Measurements from ENCODE around the gene GPC1. TPM values are rescaled to one million over a fixed set of nuclear protein-coding genes. Genes with fewer than 3 reads are reported as not detected.

GPC1 gene
- total RNA-seq, 1 donor from 2014 or later = 8.3 TPM

GRCh38 chr2:240458044-240458899 is 22.8 kb downstream of the GPC1 start:
- no peak for DNase-seq

- no peak for DNase-seq
Observed at GRCh38 chr2:240458900-240459391, 23.5 kb downstream of the GPC1 start.

- DNase-seq = no peak
Observed at GRCh38 chr2:240459401-240460252, 24.2 kb downstream of the GPC1 start.

GRCh38 chr2:240460253-240460711 is 24.8 kb downstream of the GPC1 start:
- no peak for DNase-seq

- DNase-seq = no peak
Observed at GRCh38 chr2:240460781-240461431, 25.4 kb downstream of the GPC1 start.

GRCh38 chr2:240461471-240462072 is 26.1 kb downstream of the GPC1 start:
- DNase-seq = no peak

GRCh38 chr2:240462073-240462706 is 26.7 kb downstream of the GPC1 start:
- DNase-seq = no peak

- no peak for DNase-seq
Observed at GRCh38 chr2:240462707-240463273, 27.3 kb downstream of the GPC1 start.

GRCh38 chr2:240463274-240463865 is 27.9 kb downstream of the GPC1 start:
- DNase-seq = no peak

- no peak for DNase-seq
Observed at GRCh38 chr2:240463866-240464481, 28.5 kb downstream of the GPC1 start.

GRCh38 chr2:240464514-240465241 is 29.2 kb downstream of the GPC1 start:
- no peak for DNase-seq

- no peak for DNase-seq
Observed at GRCh38 chr2:240465268-240465764, 29.9 kb downstream of the GPC1 start.

- DNase-seq = no peak
Observed at GRCh38 chr2:240465765-240466578, 30.5 kb downstream of the GPC1 start.

GRCh38 chr2:240466579-240467148 is 31.2 kb downstream of the GPC1 start:
- DNase-seq = no peak

- DNase-seq = no peak
Observed at GRCh38 chr2:240467149-240467642, 31.7 kb downstream of the GPC1 start.

GRCh38 chr2:240467659-240468302 is 32.3 kb downstream of the GPC1 start:
- no peak for DNase-seq

Data from dermis blood vessel endothelial cell (primary cell).